T-helper 17 cell (primary cell): ENCODE measurements around the gene ZCCHC8. TPM values are rescaled to one million over a fixed set of nuclear protein-coding genes. Genes with fewer than 3 reads are reported as not detected.

Source experiments
- ATAC-seq: fragments of 150-1000 bp; cut with Tn5 transposase; 2 replicates; pipeline ENCODE4 v1.10.0; 2021; ENCODE audit warnings: mild to moderate bottlenecking, moderate library complexity
- DNase-seq, 3 donors: peaks; one replicate each; pipeline versions ENCODE4 v3.0.0 to v3.0.0-alpha.2; 2020 to 2021
- H3K9me3 ChIP-seq: one replicate; pipeline ENCODE4 v1.7.0; 2013; ENCODE audit warnings: low read length, mild to moderate bottlenecking; ENCODE audit not compliant: control insufficient read depth, poor library complexity, severe bottlenecking
- H3K27ac Mint-ChIP-seq: one replicate; pipeline ENCODE4 v1.8.0; 2022; ENCODE audit warnings: mild to moderate bottlenecking, moderate library complexity, mixed read lengths
- H3K27me3 Mint-ChIP-seq: one replicate; pipeline ENCODE4 v1.8.0; 2022; ENCODE audit warnings: mixed read lengths
- H3K36me3 Mint-ChIP-seq: one replicate; pipeline ENCODE4 v1.8.0; 2022; ENCODE audit warnings: low read depth, mixed read lengths
- H3K4me1 Mint-ChIP-seq: one replicate; pipeline ENCODE4 v1.8.0; 2022; ENCODE audit warnings: mild to moderate bottlenecking, mixed read lengths
- H3K4me3 Mint-ChIP-seq: one replicate; pipeline ENCODE4 v1.8.0; 2022; ENCODE audit warnings: mild to moderate bottlenecking, moderate library complexity, mixed read lengths
- total RNA-seq, 4 donors: library from RNA in 2 of 4; stranded (reverse) in 2 of 4; gene quantifications; one replicate each; pipeline ENCODE4 v1.2.3 and lab custom pipeline; 2022 to 2026

Gene ZCCHC8
- total RNA-seq: 10 to 100 TPM; 53.0 to 60.3 TPM
- total RNA-seq (lab: John Stamatoyannopoulos, UW): 104 to 106 reads per million in 2 donors

DNA sequence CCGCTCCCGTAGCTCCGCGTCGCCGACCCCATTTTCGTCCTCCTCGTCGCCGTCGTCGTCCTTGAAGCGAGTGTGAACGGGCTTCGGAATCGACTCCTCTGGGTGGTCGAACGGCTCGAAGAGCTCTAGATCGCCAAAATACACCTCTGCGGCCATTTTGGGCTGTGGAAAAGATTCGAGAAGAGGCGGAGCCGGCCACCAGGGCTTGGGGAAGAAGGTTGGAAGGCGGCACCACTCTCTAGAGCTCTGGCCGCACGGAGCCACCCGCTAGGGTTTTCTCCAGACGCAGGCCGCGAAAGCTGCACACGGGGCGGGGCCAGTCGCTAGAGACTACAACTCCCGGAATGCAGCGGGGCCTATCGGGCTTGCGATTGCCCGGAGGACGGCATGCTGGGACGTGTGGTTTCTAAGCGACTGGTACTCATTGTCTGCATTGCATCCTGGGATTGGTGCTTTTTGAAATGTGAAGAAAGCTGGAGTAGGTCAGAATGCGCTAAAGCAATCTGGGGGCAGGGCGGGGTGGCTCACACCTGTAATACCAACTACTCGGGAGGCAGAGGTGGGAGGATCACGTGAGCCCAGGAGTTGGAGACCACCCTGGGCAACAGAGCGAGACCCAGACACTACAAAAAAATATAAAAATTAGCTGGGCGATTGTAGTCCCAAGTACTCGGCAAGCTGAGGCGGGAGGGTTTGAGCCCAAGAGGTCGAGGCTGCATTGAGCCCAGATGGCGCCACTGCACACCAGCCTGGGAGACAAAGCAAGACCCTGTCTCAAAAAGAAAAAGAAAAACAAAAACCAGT is at the start of gene ZCCHC8:
TSS of gene ZCCHC8 (minus strand) at position 248 of the 804 bp plus-strand sequence. CDS start at position 156, 92 bp downstream.
- Mint-ChIP-seq H3K4me3 (peak within 1 kb of the TSS; percentile 97), H3K27ac (peak within 1 kb of the TSS; percentile 96), H3K36me3 (no peaks in the 10 kb centered on the region), H3K27me3 (no peaks in the 10 kb centered on the region), H3K4me1 (peaks cover 30% of the 10 kb centered on the region)
- DNase-seq (peak; percentile 91 to 92 (median 91)), ATAC-seq (peak; percentile 91)
- H3K9me3 ChIP-seq: no peaks in the 10 kb centered on the region

DNA sequence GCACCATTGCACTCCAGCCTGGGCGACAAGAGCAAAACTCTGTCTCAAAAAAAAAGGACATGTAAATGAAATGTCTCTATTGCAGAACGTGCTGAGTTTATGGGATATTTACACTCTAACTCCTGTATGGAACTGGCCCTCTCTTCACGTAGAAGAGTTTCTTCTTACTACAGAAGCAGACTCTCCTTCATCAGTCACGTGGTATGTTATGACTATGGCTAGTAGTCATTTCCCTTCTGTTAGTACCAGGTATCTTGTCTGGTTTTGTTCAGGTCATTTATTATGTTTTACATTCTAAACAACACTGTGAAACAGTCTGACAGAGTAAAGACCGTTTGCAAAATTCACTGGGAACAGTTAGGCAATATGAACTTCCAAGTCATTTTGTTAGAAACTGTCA is 46.6 kb upstream of the ZCCHC8 start:
- H3K27ac Mint-ChIP-seq: no peak overlapping the region
- no peaks in the 10 kb centered on the region for H3K27me3 Mint-ChIP-seq
- H3K36me3 Mint-ChIP-seq: peaks cover 2% of the 10 kb centered on the region
- H3K9me3 ChIP-seq: no peaks in the 10 kb centered on the region
- no peak overlapping the region for H3K4me3 Mint-ChIP-seq
- H3K4me1 Mint-ChIP-seq: no peaks in the 10 kb centered on the region
- ATAC-seq: no peak
- no peak for DNase-seq

DNA sequence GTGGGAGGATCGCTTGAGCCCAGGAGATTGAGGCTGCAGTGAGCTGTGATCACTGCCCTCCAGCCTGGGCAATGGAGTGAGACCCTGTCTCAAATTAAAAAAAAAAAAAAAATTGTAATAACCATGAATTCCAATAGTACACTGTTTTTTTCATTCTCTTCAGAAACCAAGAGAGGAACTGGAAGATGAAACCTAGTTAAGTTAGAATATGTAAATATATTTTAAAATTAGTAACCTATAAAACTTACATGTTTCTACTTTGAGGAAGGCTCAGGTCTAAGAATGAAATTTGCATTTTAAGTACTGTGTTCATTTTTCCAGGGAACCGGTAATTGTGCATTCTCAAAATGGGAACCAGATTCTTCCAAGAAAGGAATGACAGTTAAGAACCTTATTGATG is 45.1 kb upstream of the ZCCHC8 start:
- Mint-ChIP-seq H3K4me3 (no peak overlapping the region), H3K27ac (no peak overlapping the region), H3K27me3 (no peaks in the 10 kb centered on the region), H3K36me3 (no peaks in the 10 kb centered on the region), H3K4me1 (no peaks in the 10 kb centered on the region)
- DNase-seq: no peak
- no peak for ATAC-seq
- no peaks in the 10 kb centered on the region for H3K9me3 ChIP-seq

DNA sequence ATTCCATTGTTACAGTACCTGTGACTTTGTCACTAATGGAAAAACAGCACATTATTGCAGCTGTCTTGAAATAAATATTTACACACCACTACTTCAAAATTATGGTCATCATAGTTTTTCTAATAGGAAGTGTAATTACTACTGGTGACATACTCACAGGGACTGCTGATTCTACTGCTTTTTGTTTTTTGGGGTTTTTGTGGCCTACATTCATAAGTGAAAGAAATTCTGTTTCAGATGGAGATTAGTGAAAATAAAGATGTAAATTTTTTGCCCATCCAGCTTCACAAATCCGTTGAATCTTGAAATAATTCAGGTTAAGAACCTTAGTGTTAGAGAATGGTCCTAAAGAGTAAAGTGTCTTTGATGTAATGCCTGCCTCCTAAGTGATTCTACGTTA is 43.8 kb upstream of the ZCCHC8 start:
- no peaks in the 10 kb centered on the region for H3K36me3 Mint-ChIP-seq
- no peak overlapping the region for H3K27ac Mint-ChIP-seq
- no peaks in the 10 kb centered on the region for H3K27me3 Mint-ChIP-seq
- ATAC-seq (no peak), DNase-seq (no peak)
- no peak overlapping the region for H3K4me3 Mint-ChIP-seq
- H3K4me1 Mint-ChIP-seq: no peaks in the 10 kb centered on the region
- H3K9me3 ChIP-seq: no peaks in the 10 kb centered on the region

DNA sequence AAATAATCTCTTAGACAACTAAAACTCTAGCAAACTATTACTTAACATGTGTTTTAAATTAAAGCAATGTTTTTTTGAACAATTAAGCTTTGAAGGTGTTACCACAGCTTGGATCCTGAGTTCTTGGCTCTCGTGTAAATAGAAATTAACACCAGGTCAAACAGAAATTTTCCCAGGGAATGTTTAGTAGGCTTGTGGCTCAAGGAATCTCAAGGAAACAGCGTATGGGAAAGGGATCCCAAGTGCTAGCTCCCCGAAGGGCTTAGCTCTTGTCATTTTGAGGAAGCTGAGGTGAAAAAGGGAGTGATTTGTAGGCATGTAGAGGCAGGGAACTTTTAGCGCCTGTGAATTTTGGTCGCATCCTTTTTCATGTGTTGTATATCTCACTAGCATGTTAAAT is 37.8 kb upstream of the ZCCHC8 start:
- Mint-ChIP-seq H3K36me3 (peaks cover 2% of the 10 kb centered on the region), H3K27ac (no peak overlapping the region), H3K27me3 (no peaks in the 10 kb centered on the region), H3K4me3 (no peak overlapping the region), H3K4me1 (peaks cover 2% of the 10 kb centered on the region)
- ATAC-seq (no peak), DNase-seq (no peak)
- no peaks in the 10 kb centered on the region for H3K9me3 ChIP-seq

DNA sequence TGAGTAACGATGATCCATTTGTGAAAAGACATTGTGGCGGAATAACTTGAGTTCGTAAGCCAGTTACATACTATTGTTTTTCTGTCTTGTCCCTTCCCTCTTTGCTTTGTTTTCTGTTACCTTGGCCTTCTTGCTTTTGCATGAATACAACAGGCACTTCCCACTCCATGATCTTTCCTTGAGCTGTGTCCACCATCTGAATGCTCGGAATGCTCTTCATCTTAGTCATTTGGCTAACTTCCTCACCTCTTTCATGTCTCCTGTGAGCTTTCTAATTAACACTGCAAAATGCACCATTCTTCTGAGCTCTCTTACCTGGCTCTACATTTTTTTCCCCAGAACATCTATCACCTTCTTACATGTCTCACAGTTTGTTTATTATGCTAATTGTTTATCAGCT is 36.3 kb upstream of the ZCCHC8 start:
- H3K27ac Mint-ChIP-seq: peak overlapping the region; percentile 53
- H3K9me3 ChIP-seq: no peaks in the 10 kb centered on the region
- H3K4me3 Mint-ChIP-seq: no peak overlapping the region
- no peak for DNase-seq
- no peaks in the 10 kb centered on the region for H3K27me3 Mint-ChIP-seq
- peaks cover 2% of the 10 kb centered on the region for H3K36me3 Mint-ChIP-seq
- ATAC-seq: no peak
- peaks cover 2% of the 10 kb centered on the region for H3K4me1 Mint-ChIP-seq

DNA sequence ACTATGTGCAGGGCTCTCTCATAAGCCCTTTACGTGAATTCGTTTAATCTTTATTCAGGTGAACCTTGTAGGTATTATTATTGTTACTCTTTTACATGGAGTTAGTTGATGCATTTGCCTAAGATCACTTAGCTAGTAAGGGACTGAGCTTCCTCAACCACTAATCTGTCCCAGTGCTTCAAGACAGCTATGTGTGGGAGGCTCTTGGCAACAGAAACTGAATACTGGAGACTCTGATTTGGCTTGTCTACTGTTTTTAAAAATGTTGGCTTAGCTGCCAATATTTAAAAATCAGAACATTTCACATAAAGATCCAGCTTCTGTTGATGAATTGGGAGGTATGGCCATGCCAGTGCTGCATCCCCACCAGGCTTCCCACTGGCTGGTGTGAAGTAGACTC is 33.1 kb upstream of the ZCCHC8 start:
- no peak overlapping the region for H3K4me3 Mint-ChIP-seq
- H3K36me3 Mint-ChIP-seq: peaks cover 2% of the 10 kb centered on the region
- no peak for ATAC-seq
- no peaks in the 10 kb centered on the region for H3K27me3 Mint-ChIP-seq
- H3K4me1 Mint-ChIP-seq: peaks cover 2% of the 10 kb centered on the region
- DNase-seq: no peak
- H3K9me3 ChIP-seq: no peaks in the 10 kb centered on the region
- no peak overlapping the region for H3K27ac Mint-ChIP-seq

DNA sequence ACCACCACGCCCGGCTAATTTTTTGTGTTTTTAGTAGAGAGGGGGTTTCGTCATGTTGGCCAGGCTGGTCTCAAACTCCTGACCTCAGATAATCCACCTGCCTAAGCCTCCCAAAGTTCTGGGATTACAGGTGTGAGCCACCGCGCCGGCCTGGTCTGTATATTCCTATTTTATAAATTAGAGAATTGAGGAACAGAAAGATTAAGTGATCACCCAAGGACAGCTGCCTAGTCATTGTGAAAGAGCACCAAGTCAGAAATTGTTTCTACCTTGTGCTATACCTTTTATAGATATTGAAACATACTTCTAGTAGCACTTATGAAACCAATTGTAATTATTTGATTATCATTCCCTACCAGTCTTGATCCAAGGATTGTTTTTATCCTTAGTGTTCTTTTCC is 28.3 kb upstream of the ZCCHC8 start:
- Mint-ChIP-seq H3K4me1 (peaks cover 6% of the 10 kb centered on the region), H3K27me3 (no peaks in the 10 kb centered on the region), H3K27ac (no peak overlapping the region), H3K36me3 (no peaks in the 10 kb centered on the region), H3K4me3 (no peak overlapping the region)
- DNase-seq: no peak
- no peaks in the 10 kb centered on the region for H3K9me3 ChIP-seq
- ATAC-seq: no peak

DNA sequence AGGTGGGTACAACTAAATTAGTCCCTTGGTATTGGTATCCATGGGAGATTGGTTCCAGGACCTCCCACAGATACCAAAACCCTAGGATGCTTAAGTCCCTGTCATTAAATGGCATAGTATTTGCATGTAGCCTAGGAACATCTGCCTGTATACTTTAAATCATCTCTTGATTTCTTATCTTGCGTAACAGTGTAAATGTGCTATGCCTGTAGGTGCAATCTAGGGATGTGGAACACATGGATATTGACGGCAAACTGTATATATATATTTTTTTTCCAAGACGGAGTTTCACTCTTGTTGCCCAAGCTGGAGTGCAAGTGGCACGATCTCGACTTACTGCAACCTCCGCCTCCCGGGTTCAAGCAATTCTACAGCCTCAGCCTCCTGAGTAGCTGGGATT is 27.9 kb upstream of the ZCCHC8 start:
- ATAC-seq: no peak
- no peaks in the 10 kb centered on the region for H3K9me3 ChIP-seq
- Mint-ChIP-seq H3K4me1 (peaks cover 9% of the 10 kb centered on the region), H3K36me3 (no peaks in the 10 kb centered on the region), H3K27ac (no peak overlapping the region), H3K4me3 (no peak overlapping the region), H3K27me3 (no peaks in the 10 kb centered on the region)
- DNase-seq: no peak

DNA sequence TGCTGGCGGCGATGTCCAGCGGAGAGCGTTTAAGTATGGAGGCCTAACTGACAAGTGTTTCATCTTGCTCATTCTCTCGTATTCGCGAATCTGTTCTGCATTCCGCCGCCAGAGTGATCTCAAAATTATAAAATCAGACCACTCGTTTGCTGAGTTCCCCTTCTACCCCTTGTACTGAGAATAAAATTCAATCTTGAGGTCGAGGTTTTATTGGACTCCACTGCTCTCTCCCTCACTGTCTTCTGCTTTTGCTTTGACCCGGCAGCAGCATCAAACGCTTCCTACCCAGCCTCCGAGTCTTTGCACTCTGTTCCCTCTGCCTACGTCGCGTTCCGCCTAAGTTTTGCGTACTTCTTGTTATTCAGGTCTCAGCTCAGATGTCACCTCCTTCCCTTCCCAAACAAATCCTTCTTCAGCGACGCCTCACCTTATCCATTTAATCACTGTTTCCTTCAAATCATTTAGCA is 26.8 kb upstream of the ZCCHC8 start:
- no peak for DNase-seq
- H3K36me3 Mint-ChIP-seq: no peaks in the 10 kb centered on the region
- no peaks in the 10 kb centered on the region for H3K9me3 ChIP-seq
- no peak for ATAC-seq
- H3K27ac Mint-ChIP-seq: no peak overlapping the region
- H3K4me1 Mint-ChIP-seq: peaks cover 17% of the 10 kb centered on the region
- H3K27me3 Mint-ChIP-seq: no peaks in the 10 kb centered on the region
- H3K4me3 Mint-ChIP-seq: no peak overlapping the region

DNA sequence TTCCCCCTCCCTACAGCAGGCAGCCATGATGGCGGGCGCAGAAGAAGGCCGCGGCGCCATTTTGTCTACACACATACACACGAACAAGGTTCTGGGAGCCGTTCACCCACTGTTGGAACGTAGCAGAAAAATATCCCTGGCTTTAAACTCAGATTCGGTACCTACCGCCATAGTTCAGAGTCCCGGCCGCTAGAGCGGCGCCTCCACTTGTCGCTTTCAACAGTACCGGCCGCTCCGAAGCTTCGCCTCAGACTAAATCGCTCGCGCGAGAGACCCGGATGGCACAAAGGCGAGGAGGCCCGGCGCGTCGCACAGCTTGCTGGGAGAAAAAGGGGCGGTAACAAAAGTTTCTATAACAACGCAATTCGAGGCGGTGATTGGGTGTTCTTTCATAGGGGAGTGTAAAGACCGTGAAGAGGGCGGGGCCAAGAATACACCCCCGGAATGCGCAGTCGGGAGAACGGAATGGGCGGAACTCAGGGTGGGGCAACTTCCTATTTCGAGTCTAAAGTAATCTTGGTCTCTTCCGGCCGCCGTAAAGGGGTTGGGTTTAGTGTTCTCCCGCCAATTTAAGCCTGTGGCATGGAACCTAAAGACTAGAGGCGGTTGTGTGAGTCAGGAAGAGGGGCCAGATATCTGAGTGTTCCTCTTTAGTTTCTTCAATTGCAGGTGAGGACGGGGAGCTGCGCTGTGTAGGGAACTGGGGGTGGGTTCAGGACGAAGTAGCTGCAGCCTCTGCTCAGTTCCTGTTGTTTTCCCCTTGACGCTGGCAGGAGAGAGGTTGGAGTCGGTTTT is 26.1 kb upstream of the ZCCHC8 start, which contains the start of the genes KNTC1 and RSRC2:
TSS of gene KNTC1 (plus strand) at position 567 of the 795 bp plus-strand sequence. CDS start 2,815 bp downstream, outside the sequence.
TSS of gene RSRC2 (minus strand) at position 254 of the 795 bp plus-strand sequence. CDS start at position 171, 83 bp downstream.
- Mint-ChIP-seq H3K4me1 (peaks cover 19% of the 10 kb centered on the region), H3K4me3 (no peak within 1 kb of the TSS), H3K27me3 (no peaks in the 10 kb centered on the region), H3K27ac (no peak within 1 kb of the TSS), H3K36me3 (no peaks in the 10 kb centered on the region)
- ATAC-seq (peak; percentile 91), DNase-seq (peak; percentile 89 to 95 (median 92))
- no peaks in the 10 kb centered on the region for H3K9me3 ChIP-seq

DNA sequence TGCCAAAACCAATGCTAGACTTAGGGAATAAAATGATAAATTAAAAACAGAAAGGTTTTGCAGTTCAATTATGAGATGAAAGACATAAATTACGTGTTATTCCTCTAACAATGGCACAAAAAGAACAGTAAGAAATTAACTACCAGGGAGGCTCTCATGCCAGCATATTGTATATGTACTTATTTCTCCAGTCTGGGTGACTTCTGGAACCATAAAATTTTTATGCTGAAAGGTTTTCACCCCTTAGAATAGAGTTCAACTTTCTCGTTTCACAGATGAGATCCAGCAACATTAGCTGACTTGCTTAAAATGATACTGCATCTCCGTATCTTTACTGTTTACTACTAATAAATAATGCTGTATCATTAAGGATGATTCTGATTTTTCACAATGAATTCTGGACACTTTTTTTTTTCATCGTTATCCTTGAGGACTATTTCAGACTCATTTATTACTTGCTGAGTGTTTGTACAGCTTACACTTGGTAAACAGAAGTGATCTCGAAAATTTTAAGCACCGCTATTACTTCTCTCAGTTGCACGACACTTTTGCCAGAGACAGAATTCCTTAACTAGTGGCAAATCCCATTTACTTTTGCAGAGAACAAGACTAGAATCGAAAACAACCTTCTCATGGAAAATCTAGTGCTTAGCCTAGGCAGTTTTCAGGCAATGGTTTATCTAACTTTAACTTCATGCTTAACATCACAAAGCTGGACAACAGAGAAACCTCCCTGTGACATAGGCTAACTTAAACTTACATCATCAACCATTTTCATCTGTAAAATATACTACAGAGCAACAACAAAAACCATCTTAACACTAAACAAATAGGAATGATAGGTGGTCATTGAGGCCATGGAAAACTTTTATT is 23.4 kb upstream of the ZCCHC8 start:
- DNase-seq (no peak), ATAC-seq (no peak)
- H3K4me1 Mint-ChIP-seq: peaks cover 31% of the 10 kb centered on the region
- no peak overlapping the region for H3K4me3 Mint-ChIP-seq
- H3K9me3 ChIP-seq: no peaks in the 10 kb centered on the region
- peaks cover 10% of the 10 kb centered on the region for H3K36me3 Mint-ChIP-seq
- no peaks in the 10 kb centered on the region for H3K27me3 Mint-ChIP-seq
- no peak overlapping the region for H3K27ac Mint-ChIP-seq
